ENCODE data around the gene ALOX12B. TPM values are rescaled to one million over a fixed set of nuclear protein-coding genes. Genes with fewer than 3 reads are reported as not detected.
"Not testable (repeated sequence)": the region's sequence is repeated elsewhere in the genome, so short reads cannot be mapped to it uniquely, and the experiment has no call there.

Gene ALOX12B
- total RNA-seq, 4 donors from 2014 or later = 91.4 to 150 (median 119) TPM

- H3K36me3 ChIP-seq = no peaks in the 10 kb centered on the region
- no peaks in the 10 kb centered on the region for H3K4me1 ChIP-seq
- WGBS = 79% methylated on average over 6 of the region's 6 CpGs
- no peak for TF ChIP-seq POLR2A (IDR thresholded peaks at IDR 0.05)
- no peak for TF ChIP-seq EP300 (IDR thresholded peaks at IDR 0.05)
- no peak for TF ChIP-seq CTCF (IDR thresholded peaks at IDR 0.05)
- TF ChIP-seq POLR2AphosphoS5 (IDR thresholded peaks at IDR 0.05) = no peak
- no peak overlapping the region for H3K27ac ChIP-seq
- H3K27me3 ChIP-seq = peaks cover 24% of the 10 kb centered on the region
- H3K4me3 ChIP-seq = no peak overlapping the region
- H3K9me3 ChIP-seq = no peaks in the 10 kb centered on the region
- no peak for DNase-seq (ENCODE audit: low spot score in 2 of 2)
Measured at GRCh38 chr17:8031261-8031661, 56.3 kb downstream of the ALOX12B start.

GRCh38 chr17:8029121-8029520 is 58.4 kb downstream of the ALOX12B start:
- no peaks in the 10 kb centered on the region for H3K36me3 ChIP-seq
- 51% methylated on average over 5 of the region's 5 CpGs for whole genome bisulfite sequencing

GRCh38 chr17:8025176-8025911 is 62.2 kb downstream of the ALOX12B start:
- WGBS = 93% methylated on average over 8 of the region's 9 CpGs
- TF ChIP-seq CTCF (IDR thresholded peaks at IDR 0.05) (no peak), POLR2AphosphoS5 (IDR thresholded peaks at IDR 0.05) (no peak), POLR2A (IDR thresholded peaks at IDR 0.05) (no peak), EP300 (IDR thresholded peaks at IDR 0.05) (no peak)
- no peaks in the 10 kb centered on the region for H3K9me3 ChIP-seq
- H3K27ac ChIP-seq = no peak overlapping the region
- no peaks in the 10 kb centered on the region for H3K36me3 ChIP-seq
- peaks cover 19% of the 10 kb centered on the region for H3K27me3 ChIP-seq
- H3K4me1 ChIP-seq = no peaks in the 10 kb centered on the region
- H3K4me3 ChIP-seq = no peak overlapping the region
- no peak for DNase-seq (ENCODE audit: low spot score in 2 of 2)

More at GRCh38 chr17:8029121-8029520, 58.4 kb downstream of the ALOX12B start:
- no peaks in the 10 kb centered on the region for H3K9me3 ChIP-seq
- no peak overlapping the region for H3K27ac ChIP-seq
- no peaks in the 10 kb centered on the region for H3K4me1 ChIP-seq
- peaks cover 24% of the 10 kb centered on the region for H3K27me3 ChIP-seq
- H3K4me3 ChIP-seq = no peak overlapping the region
- TF ChIP-seq CTCF (IDR thresholded peaks at IDR 0.05) = no peak
- no peak for TF ChIP-seq EP300 (IDR thresholded peaks at IDR 0.05)
- TF ChIP-seq POLR2A (IDR thresholded peaks at IDR 0.05) = no peak
- no peak for TF ChIP-seq POLR2AphosphoS5 (IDR thresholded peaks at IDR 0.05)
- no peak for DNase-seq (ENCODE audit: low spot score in 2 of 2)

- H3K4me1 ChIP-seq; H3K4me3 ChIP-seq; H3K9me3 ChIP-seq; H3K27ac ChIP-seq; DNase-seq (ENCODE audit: low spot score in 2 of 2); H3K36me3 ChIP-seq: not testable (repeated sequence)
- peaks cover 16% of the 10 kb centered on the region for H3K27me3 ChIP-seq
- WGBS = 87% methylated on average over 6 of the region's 6 CpGs
Measured at GRCh38 chr17:8024161-8024560, 63.4 kb downstream of the ALOX12B start.

Other genes starting within 250 kb of the ALOX12B start
- gene TMEM88, start 232.7 kb downstream of the ALOX12B start, total RNA-seq = 1 to 10 TPM; 4.2 to 7.6 (median 5.1) TPM
- 10 to 100 TPM; 46.2 to 90.6 (median 47.6) TPM for gene NAA38, start 230.2 kb downstream of the ALOX12B start, total RNA-seq
- 10 to 100 TPM in 1 of 4 donors, 1 to 10 TPM in 3; 7.1 to 10.8 (median 9.8) TPM for gene CYB5D1, start 229.7 kb downstream of the ALOX12B start, total RNA-seq
- gene CHD3, start 198.9 kb downstream of the ALOX12B start, total RNA-seq = 10 to 100 TPM; 42.1 to 76.0 (median 67.7) TPM
- 10 to 100 TPM; 51.1 to 66.3 (median 57.3) TPM for gene RNF227, start 171.4 kb downstream of the ALOX12B start, total RNA-seq
- gene KCNAB3, start 157.9 kb downstream of the ALOX12B start, total RNA-seq = 1 to 10 TPM in 3 of 4 donors, not detected in 1; 1.9 to 7.5 (median 2.4) TPM
- 10 to 100 TPM; 39.4 to 64.1 (median 46.2) TPM for gene TRAPPC1, start 155.8 kb downstream of the ALOX12B start, total RNA-seq
- gene CNTROB, start 155.5 kb downstream of the ALOX12B start, total RNA-seq = 10 to 100 TPM; 23.7 to 57.0 (median 30.8) TPM
- not detected for gene GUCY2D, start 85.1 kb downstream of the ALOX12B start, total RNA-seq
- gene ALOX15B, start 48.7 kb downstream of the ALOX12B start, total RNA-seq = 100 to 1,000 TPM in 1 of 4 donors, 10 to 100 TPM in 3; 44.8 to 156 (median 78.1) TPM
- 10 to 100 TPM; 44.5 to 95.3 (median 69.9) TPM for gene ALOXE3, start 30.8 kb upstream of the ALOX12B start, total RNA-seq
- gene HES7, start 36.4 kb upstream of the ALOX12B start, total RNA-seq = not detected
- gene PER1, start 64.7 kb upstream of the ALOX12B start, total RNA-seq = 100 to 1,000 TPM; 272 to 655 (median 330) TPM
- gene VAMP2, start 75.2 kb upstream of the ALOX12B start, total RNA-seq = 10 to 100 TPM; 41.2 to 64.3 (median 52.8) TPM
- gene TMEM107, start 88.7 kb upstream of the ALOX12B start, total RNA-seq = 10 to 100 TPM; 13.7 to 21.4 (median 19.4) TPM
- gene BORCS6, start 102.5 kb upstream of the ALOX12B start, total RNA-seq = 10 to 100 TPM in 2 of 4 donors, 1 to 10 TPM in 2; 8.1 to 10.6 (median 9.9) TPM
- 10 to 100 TPM in 2 of 4 donors, 1 to 10 TPM in 2; 3.7 to 18.2 (median 9.5) TPM for gene AURKB, start 122.9 kb upstream of the ALOX12B start, total RNA-seq
- gene CTC1, start 160.3 kb upstream of the ALOX12B start, total RNA-seq = 10 to 100 TPM; 16.8 to 58.1 (median 22.3) TPM
- 10 to 100 TPM; 13.0 to 35.1 (median 16.7) TPM for gene PFAS, start 161.6 kb upstream of the ALOX12B start, total RNA-seq
- gene RANGRF, start 201.0 kb upstream of the ALOX12B start, total RNA-seq = 10 to 100 TPM; 12.6 to 16.3 (median 13.7) TPM
- 1 to 10 TPM in 3 of 4 donors, under 1 TPM in 1; 0.80 to 2.4 (median 1.5) TPM for gene SLC25A35, start 207.7 kb upstream of the ALOX12B start, total RNA-seq
- 10 to 100 TPM in 2 of 4 donors, 1 to 10 TPM in 2; 2.3 to 22.2 (median 11.0) TPM for gene ARHGEF15, start 222.5 kb upstream of the ALOX12B start, total RNA-seq